Endodermal cell (in vitro differentiated cells): ENCODE measurements around the gene MCF2L2. TPM values are rescaled to one million over a fixed set of nuclear protein-coding genes. Genes with fewer than 3 reads are reported as not detected.
A peak's percentile ranks its signal among the peaks of the same experiment; 100 is the strongest.

Experiments used
- DNase-seq: peaks from one replicate; pipeline ENCODE4 v3.0.0-alpha.2; 2017
- H3K27ac ChIP-seq: 2 replicates; pipeline ENCODE4 v1.5.1; 2013; ENCODE audit warnings: mild to moderate bottlenecking, low read depth, low read length, moderate library complexity
- H3K27me3 ChIP-seq: 2 replicates; pipeline ENCODE4 v1.6.1; 2013; ENCODE audit warnings: mild to moderate bottlenecking, low read length, moderate library complexity; ENCODE audit not compliant: insufficient read depth, control insufficient read depth, poor library complexity, severe bottlenecking
- H3K36me3 ChIP-seq: 2 replicates; pipeline ENCODE4 v1.7.0; 2013; ENCODE audit warnings: mild to moderate bottlenecking, low read length, moderate library complexity; ENCODE audit not compliant: control insufficient read depth, insufficient read depth
- H3K4me1 ChIP-seq: one replicate; pipeline ENCODE4 v1.7.0; 2013; ENCODE audit warnings: low read length; ENCODE audit not compliant: control insufficient read depth, insufficient read depth
- H3K4me3 ChIP-seq: 2 replicates; pipeline ENCODE4 v1.5.1; 2013; ENCODE audit warnings: mild to moderate bottlenecking, low read length, moderate library complexity
- H3K9ac ChIP-seq: 2 replicates; pipeline ENCODE4 v1.6.1; 2013; ENCODE audit warnings: mild to moderate bottlenecking, low read length, moderate library complexity; ENCODE audit not compliant: poor library complexity, severe bottlenecking; ENCODE audit errors: extremely low read depth
- H3K9me3 ChIP-seq: 2 replicates; pipeline ENCODE4 v1.6.1; 2013; ENCODE audit warnings: mild to moderate bottlenecking, low read length, moderate library complexity; ENCODE audit not compliant: control insufficient read depth
- H3K27ac Mint-ChIP-seq: 2 replicates; pipeline ENCODE4 v1.8.0; 2020; ENCODE audit warnings: mixed read lengths
- H3K27me3 Mint-ChIP-seq: 2 replicates; pipeline ENCODE4 v1.8.0; 2021; ENCODE audit warnings: mild to moderate bottlenecking, mixed read lengths; ENCODE audit not compliant: insufficient read depth
- H3K36me3 Mint-ChIP-seq: 2 replicates; pipeline ENCODE4 v1.8.0; 2020; ENCODE audit warnings: low read depth, mixed read lengths
- H3K4me1 Mint-ChIP-seq: 2 replicates; pipeline ENCODE4 v1.8.0; 2020; ENCODE audit warnings: mixed read lengths
- H3K4me3 Mint-ChIP-seq: 2 replicates; pipeline ENCODE4 v1.8.0; 2020; ENCODE audit warnings: mild to moderate bottlenecking, moderate library complexity, mixed read lengths
- H3K9me3 Mint-ChIP-seq: 2 replicates; pipeline ENCODE4 v1.8.0; 2020; ENCODE audit warnings: mild to moderate bottlenecking, mixed read lengths
- WGBS, 2 experiments: methylation state at CpG; one replicate each; pipeline versions ENCODE4 v1.1.5 to v1.1.7; 2013; ENCODE audit warnings: missing lambda C conversion rate in 2 of 2, mixed read lengths in 1 of 2; ENCODE audit not compliant: insufficient coverage in 1 of 2, insufficient read length in 1 of 2; 5-methylcytosine and 5-hydroxymethylcytosine counted together
- total RNA-seq, 2 donors: library from RNA; stranded (reverse); fragmentation: NEBNext Ultra II Directional in 1 of 2; extraction: Animal tissue kit (Norgen Biotek cat#: 25700) in 1 of 2; gene quantifications; 2 replicates in 1 of 2; 3 replicates in 1 of 2; pipeline ENCODE4 v1.2.1, GENCODE V29; 2021
- TF ChIP-seq, protein P1 (sequence below): fragments of 200-600 bp; sonication (generic); conservative IDR thresholded peaks from 2 replicates; pipeline ENCODE4 v1.5.0; 2021; ENCODE audit warnings: antibody characterized with exemption, mild to moderate bottlenecking

The MCF2L2 gene
- total RNA-seq, 2 donors from 2014 or later, result 72.6 to 86.5 TPM

DNA sequence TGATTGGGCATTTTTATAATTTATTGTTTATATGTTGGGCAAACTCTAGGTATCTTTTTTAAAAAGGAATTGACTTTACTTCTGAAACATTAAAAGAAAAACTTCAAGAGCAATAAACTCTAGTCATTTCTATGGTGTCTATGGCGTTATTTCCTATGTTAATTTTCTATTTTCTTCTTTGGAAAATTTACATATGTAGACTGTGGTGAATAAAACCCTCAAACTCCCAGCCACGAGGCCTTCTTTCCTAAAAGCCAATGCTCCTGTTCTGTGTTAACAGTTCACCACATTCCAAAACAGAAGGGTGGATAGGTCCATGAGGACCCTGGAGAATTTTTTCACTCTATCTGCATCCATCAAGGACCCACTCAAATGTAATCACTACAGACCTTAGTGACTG, 219.6 kb downstream of the MCF2L2 start:
- Histone ChIP-seq H3K27me3 (no peaks in the 10 kb centered on the region), H3K36me3 (peaks cover 88% of the 10 kb centered on the region), H3K4me1 (peaks cover 9% of the 10 kb centered on the region), H3K9me3 (peaks cover 87% of the 10 kb centered on the region), H3K9ac (no peak overlapping the region), H3K4me3 (peak overlapping the region; percentile 36), H3K27ac (no peak overlapping the region)
- H3K4me1 Mint-ChIP-seq, result peaks cover 14% of the 10 kb centered on the region
- H3K9me3 Mint-ChIP-seq, result peaks cover 52% of the 10 kb centered on the region
- peaks cover 92% of the 10 kb centered on the region for H3K36me3 Mint-ChIP-seq
- 94% methylated on average over 1 of the region's 2 CpGs; no CpG with 5 or more reads in 1 of the 2 experiments for WGBS, 2 experiments
- no peak for DNase-seq
- H3K27ac Mint-ChIP-seq, result no peak overlapping the region
- TF ChIP-seq, protein P1, sequence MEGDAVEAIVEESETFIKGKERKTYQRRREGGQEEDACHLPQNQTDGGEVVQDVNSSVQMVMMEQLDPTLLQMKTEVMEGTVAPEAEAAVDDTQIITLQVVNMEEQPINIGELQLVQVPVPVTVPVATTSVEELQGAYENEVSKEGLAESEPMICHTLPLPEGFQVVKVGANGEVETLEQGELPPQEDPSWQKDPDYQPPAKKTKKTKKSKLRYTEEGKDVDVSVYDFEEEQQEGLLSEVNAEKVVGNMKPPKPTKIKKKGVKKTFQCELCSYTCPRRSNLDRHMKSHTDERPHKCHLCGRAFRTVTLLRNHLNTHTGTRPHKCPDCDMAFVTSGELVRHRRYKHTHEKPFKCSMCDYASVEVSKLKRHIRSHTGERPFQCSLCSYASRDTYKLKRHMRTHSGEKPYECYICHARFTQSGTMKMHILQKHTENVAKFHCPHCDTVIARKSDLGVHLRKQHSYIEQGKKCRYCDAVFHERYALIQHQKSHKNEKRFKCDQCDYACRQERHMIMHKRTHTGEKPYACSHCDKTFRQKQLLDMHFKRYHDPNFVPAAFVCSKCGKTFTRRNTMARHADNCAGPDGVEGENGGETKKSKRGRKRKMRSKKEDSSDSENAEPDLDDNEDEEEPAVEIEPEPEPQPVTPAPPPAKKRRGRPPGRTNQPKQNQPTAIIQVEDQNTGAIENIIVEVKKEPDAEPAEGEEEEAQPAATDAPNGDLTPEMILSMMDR, result no peak
- H3K27me3 Mint-ChIP-seq, result no peaks in the 10 kb centered on the region
- no peak overlapping the region for H3K4me3 Mint-ChIP-seq

DNA sequence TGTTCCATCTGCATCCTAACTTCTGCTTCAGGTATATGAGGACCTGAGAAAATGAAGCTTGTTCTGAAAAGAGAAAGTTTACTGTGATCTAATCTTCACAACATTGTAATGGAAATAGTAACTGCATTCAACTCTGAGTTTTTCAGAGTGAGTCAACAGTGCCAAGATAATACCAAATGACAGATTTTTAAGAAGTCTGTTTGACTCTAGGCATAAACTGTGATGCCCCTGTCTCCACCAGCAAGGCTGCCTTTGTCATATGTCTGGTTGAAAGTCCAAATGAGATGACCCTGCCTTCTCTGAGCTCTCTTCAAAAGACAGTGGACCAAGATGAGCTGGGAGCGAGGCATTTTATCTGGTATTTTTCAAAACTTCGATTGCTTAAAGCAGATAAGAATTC, 220.2 kb downstream of the MCF2L2 start:
- no peak for DNase-seq
- Histone ChIP-seq H3K4me3 (peak overlapping the region; percentile 22), H3K27me3 (no peaks in the 10 kb centered on the region), H3K4me1 (peaks cover 3% of the 10 kb centered on the region), H3K9me3 (peaks cover 91% of the 10 kb centered on the region), H3K9ac (no peak overlapping the region), H3K27ac (no peak overlapping the region), H3K36me3 (peaks cover 85% of the 10 kb centered on the region)
- Mint-ChIP-seq H3K4me1 (peaks cover 10% of the 10 kb centered on the region), H3K36me3 (peaks cover 92% of the 10 kb centered on the region), H3K27me3 (no peaks in the 10 kb centered on the region), H3K9me3 (peaks cover 58% of the 10 kb centered on the region), H3K4me3 (no peak overlapping the region), H3K27ac (no peak overlapping the region)
- TF ChIP-seq, protein P1, result no peak
- 92 to 100% methylated on average over 2 of the region's 2 CpGs for WGBS, 2 experiments

DNA sequence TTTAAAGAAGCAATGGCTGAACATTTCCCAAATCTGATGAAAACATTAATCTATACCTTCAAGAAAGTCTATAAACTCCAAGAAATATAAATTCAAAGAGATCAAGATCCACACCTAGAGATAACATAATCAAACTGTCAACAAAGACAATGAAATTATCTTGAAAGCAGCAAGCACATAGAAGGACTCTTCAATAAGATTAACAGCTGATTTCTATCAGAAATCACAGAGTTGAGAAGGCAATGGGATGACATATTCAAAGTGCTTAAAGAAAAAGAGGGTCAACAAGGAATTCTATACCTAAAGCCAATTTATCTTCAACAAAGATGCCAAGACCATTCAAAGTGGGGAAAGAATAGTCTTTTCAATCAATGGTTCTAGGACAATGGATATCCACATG, 224.7 kb downstream of the MCF2L2 start:
- TF ChIP-seq, protein P1, result no peak

More for the DNA sequence above, 224.7 kb downstream of the MCF2L2 start:
- Mint-ChIP-seq H3K4me3 (no peak overlapping the region), H3K9me3 (peaks cover 73% of the 10 kb centered on the region), H3K36me3 (peaks cover 83% of the 10 kb centered on the region), H3K27me3 (no peaks in the 10 kb centered on the region), H3K4me1 (peaks cover 7% of the 10 kb centered on the region), H3K27ac (no peak overlapping the region)
- Histone ChIP-seq H3K27ac (no peak overlapping the region), H3K4me1 (no peaks in the 10 kb centered on the region), H3K36me3 (peaks cover 65% of the 10 kb centered on the region), H3K27me3 (no peaks in the 10 kb centered on the region), H3K4me3 (no peak overlapping the region), H3K9me3 (peaks cover 76% of the 10 kb centered on the region), H3K9ac (no peak overlapping the region)
- DNase-seq, result no peak
